ENCODE measurements around the gene CCDC7.

DNA sequence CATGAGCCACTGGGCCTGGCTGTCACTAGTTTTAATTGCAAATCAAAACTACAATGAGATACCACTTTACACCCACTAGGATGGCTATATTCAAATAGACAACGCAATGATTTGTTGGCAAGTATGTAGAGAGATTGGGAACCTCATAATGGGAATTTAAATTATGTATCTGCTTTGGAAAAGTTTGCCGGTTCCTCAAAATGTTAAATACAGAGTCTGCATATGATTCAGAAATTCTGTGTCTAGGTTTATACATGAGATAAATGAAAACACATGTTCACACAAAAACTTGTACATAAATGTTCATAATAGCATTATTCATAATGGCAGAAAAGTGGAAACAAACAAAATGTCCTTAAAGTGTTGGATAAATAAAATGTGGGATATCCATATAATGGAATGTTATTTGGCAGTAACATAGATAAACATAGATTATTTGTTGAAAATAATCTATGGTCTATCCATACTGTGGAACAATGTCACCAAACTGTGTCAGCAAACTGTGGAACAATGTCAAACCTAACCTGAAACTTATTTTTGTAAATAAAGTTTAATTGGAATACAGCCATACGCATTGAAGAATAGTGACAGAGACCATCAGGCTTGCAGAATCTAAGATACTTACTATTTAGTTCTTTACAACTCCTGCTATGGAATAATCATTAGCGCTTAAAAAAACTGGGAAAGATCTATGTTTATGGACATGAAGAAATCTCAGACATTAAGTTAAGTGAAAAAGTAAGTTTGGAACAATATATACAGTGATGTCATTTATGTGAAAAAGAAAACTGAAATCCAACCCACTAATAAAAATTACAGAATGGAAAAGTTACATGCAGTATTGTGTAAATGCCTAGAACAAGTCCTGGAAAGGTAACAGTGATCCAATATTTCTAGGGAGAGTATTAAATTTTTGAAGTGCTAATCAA lies 70.9 kb downstream of the CCDC7 start:
- no peak for TF ChIP-seq RAD21 (IDR thresholded peaks at IDR 0.05; ENCODE audit: low read length)
- TF ChIP-seq, protein P1, sequence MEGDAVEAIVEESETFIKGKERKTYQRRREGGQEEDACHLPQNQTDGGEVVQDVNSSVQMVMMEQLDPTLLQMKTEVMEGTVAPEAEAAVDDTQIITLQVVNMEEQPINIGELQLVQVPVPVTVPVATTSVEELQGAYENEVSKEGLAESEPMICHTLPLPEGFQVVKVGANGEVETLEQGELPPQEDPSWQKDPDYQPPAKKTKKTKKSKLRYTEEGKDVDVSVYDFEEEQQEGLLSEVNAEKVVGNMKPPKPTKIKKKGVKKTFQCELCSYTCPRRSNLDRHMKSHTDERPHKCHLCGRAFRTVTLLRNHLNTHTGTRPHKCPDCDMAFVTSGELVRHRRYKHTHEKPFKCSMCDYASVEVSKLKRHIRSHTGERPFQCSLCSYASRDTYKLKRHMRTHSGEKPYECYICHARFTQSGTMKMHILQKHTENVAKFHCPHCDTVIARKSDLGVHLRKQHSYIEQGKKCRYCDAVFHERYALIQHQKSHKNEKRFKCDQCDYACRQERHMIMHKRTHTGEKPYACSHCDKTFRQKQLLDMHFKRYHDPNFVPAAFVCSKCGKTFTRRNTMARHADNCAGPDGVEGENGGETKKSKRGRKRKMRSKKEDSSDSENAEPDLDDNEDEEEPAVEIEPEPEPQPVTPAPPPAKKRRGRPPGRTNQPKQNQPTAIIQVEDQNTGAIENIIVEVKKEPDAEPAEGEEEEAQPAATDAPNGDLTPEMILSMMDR (IDR thresholded peaks at IDR 0.05), result no peak
- no peak for TF ChIP-seq EP300 (IDR thresholded peaks at IDR 0.05; ENCODE audit: borderline replicate concordance in 1 of 2, low read depth in 1 of 2, low read length in 1 of 2)
- TF ChIP-seq POLR2AphosphoS5 (IDR thresholded peaks at IDR 0.05; ENCODE audit: low read depth, low read length), result no peak
- no peak for TF ChIP-seq EZH2phosphoT487 (IDR thresholded peaks at IDR 0.05; ENCODE audit: borderline replicate concordance, low read depth)
- TF ChIP-seq, protein P2, sequence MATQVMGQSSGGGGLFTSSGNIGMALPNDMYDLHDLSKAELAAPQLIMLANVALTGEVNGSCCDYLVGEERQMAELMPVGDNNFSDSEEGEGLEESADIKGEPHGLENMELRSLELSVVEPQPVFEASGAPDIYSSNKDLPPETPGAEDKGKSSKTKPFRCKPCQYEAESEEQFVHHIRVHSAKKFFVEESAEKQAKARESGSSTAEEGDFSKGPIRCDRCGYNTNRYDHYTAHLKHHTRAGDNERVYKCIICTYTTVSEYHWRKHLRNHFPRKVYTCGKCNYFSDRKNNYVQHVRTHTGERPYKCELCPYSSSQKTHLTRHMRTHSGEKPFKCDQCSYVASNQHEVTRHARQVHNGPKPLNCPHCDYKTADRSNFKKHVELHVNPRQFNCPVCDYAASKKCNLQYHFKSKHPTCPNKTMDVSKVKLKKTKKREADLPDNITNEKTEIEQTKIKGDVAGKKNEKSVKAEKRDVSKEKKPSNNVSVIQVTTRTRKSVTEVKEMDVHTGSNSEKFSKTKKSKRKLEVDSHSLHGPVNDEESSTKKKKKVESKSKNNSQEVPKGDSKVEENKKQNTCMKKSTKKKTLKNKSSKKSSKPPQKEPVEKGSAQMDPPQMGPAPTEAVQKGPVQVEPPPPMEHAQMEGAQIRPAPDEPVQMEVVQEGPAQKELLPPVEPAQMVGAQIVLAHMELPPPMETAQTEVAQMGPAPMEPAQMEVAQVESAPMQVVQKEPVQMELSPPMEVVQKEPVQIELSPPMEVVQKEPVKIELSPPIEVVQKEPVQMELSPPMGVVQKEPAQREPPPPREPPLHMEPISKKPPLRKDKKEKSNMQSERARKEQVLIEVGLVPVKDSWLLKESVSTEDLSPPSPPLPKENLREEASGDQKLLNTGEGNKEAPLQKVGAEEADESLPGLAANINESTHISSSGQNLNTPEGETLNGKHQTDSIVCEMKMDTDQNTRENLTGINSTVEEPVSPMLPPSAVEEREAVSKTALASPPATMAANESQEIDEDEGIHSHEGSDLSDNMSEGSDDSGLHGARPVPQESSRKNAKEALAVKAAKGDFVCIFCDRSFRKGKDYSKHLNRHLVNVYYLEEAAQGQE (IDR thresholded peaks at IDR 0.05; ENCODE audit: low read depth, low read length), result no peak
- TF ChIP-seq YY1 (IDR thresholded peaks at IDR 0.05; ENCODE audit: low read depth), result no peak
- no peak for TF ChIP-seq TEAD4 (IDR thresholded peaks at IDR 0.05; ENCODE audit: borderline replicate concordance, insufficient read depth)
- TF ChIP-seq MXI1 (IDR thresholded peaks at IDR 0.05; ENCODE audit: low read depth, low read length), result no peak
- no peak for TF ChIP-seq JUND (IDR thresholded peaks at IDR 0.05)
- TF ChIP-seq, protein P3, sequence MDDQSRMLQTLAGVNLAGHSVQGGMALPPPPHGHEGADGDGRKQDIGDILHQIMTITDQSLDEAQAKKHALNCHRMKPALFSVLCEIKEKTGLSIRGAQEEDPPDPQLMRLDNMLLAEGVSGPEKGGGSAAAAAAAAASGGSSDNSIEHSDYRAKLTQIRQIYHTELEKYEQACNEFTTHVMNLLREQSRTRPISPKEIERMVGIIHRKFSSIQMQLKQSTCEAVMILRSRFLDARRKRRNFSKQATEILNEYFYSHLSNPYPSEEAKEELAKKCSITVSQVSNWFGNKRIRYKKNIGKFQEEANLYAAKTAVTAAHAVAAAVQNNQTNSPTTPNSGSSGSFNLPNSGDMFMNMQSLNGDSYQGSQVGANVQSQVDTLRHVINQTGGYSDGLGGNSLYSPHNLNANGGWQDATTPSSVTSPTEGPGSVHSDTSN (IDR thresholded peaks at IDR 0.05), result no peak
- no peak for TF ChIP-seq CHD2 (IDR thresholded peaks at IDR 0.05; ENCODE audit: low read length, partially characterized antibody)
- no peak for TF ChIP-seq RXRA (IDR thresholded peaks at IDR 0.05; ENCODE audit: borderline replicate concordance, low read depth)

Measured in SK-N-SH (cell line).